Panc1 (cell line): ENCODE measurements around the gene ALX4.

Experiments
- CTCF ChIP-seq: fragments of 450-650 bp; IDR thresholded peaks from 2 replicates; pipeline ENCODE4 v1.5.1; 2017; ENCODE audit warnings: mild to moderate bottlenecking
- POLR2AphosphoS5 ChIP-seq: IDR thresholded peaks from 2 replicates; pipeline ENCODE4 v1.6.1; 2012; ENCODE audit warnings: mild to moderate bottlenecking, low read depth, low read length, moderate library complexity
- SIN3A ChIP-seq: IDR thresholded peaks from 2 replicates; pipeline ENCODE4 v1.6.1; 2012; ENCODE audit warnings: low read depth, mild to moderate bottlenecking, low read length, moderate library complexity, borderline replicate concordance; ENCODE audit not compliant: insufficient read depth

- TF ChIP-seq CTCF (no peak), SIN3A (no peak), POLR2AphosphoS5 (no peak)
These were observed 1.7 kb upstream of the ALX4 start for GRCh38 chr11:44311339-44312261.
